HepG2 (cell line): Measurements from ENCODE around the gene CYP4F12. TPM values are rescaled to one million over a fixed set of nuclear protein-coding genes. Genes with fewer than 3 reads are reported as not detected.

ENCODE experiments used
- CBX2 ChIP-seq, 2 experiments: fragments of 200-600 bp in 1 of 2; sonication (generic); formaldehyde crosslinking in 1 of 2; IDR thresholded peaks; 2 replicates each; pipeline versions ENCODE4 v1.7.0 to v1.8.1; 2018 to 2022; ENCODE audit warnings: low read depth in 2 of 2, low read length in 1 of 2, mild to moderate bottlenecking in 1 of 2, missing genetic modification reagents in 1 of 2
- DR1 ChIP-seq: sonication (generic); formaldehyde crosslinking; IDR thresholded peaks from 2 replicates; pipeline ENCODE4 v1.8.0; 2021; ENCODE audit warnings: mild to moderate bottlenecking, missing genetic modification reagents, inconsistent platforms
- ETS1 ChIP-seq: sonication (generic); formaldehyde crosslinking; IDR thresholded peaks from 2 replicates; pipeline ENCODE4 v1.4.0; 2020; ENCODE audit warnings: missing genetic modification reagents
- HOXA5 ChIP-seq: sonication (generic); formaldehyde crosslinking; IDR thresholded peaks from 2 replicates; pipeline ENCODE4 v1.4.0; 2020; ENCODE audit warnings: missing genetic modification reagents
- KDM2A ChIP-seq: sonication (generic); formaldehyde crosslinking; IDR thresholded peaks from 2 replicates; pipeline ENCODE4 v1.4.0; 2020; ENCODE audit warnings: low read depth, missing genetic modification reagents, borderline replicate concordance
- MLXIP ChIP-seq: sonication (generic); formaldehyde crosslinking; IDR thresholded peaks from 2 replicates; pipeline ENCODE4 v1.9.0; 2021; ENCODE audit warnings: missing genetic modification reagents, borderline replicate concordance
- MZF1 ChIP-seq: sonication (generic); formaldehyde crosslinking; IDR thresholded peaks from 2 replicates; pipeline ENCODE4 v1.8.1; 2023; ENCODE audit warnings: mild to moderate bottlenecking, missing genetic modification reagents, borderline replicate concordance
- NFRKB ChIP-seq: fragments of 450-650 bp; IDR thresholded peaks from 2 replicates; pipeline ENCODE4 v1.6.1; 2017
- NR1H2 ChIP-seq: sonication (generic); formaldehyde crosslinking; IDR thresholded peaks from 2 replicates; pipeline ENCODE4 v1.8.1; 2022; ENCODE audit warnings: low read depth, missing genetic modification reagents, borderline replicate concordance
- PRPF4 ChIP-seq: fragments of 200-400 bp; formaldehyde crosslinking; IDR thresholded peaks from 2 replicates; pipeline ENCODE4 v1.6.1; 2016; ENCODE audit warnings: low read length, low read depth; ENCODE audit not compliant: poor library complexity, severe bottlenecking
- SCMH1 ChIP-seq: sonication (generic); formaldehyde crosslinking; IDR thresholded peaks from 2 replicates; pipeline ENCODE4 v1.9.0; 2021; ENCODE audit warnings: missing genetic modification reagents, mild to moderate bottlenecking, borderline replicate concordance
- SMC3 ChIP-seq: IDR thresholded peaks from 2 replicates; pipeline ENCODE4 v1.6.1; 2011; ENCODE audit warnings: low read length, improper control_type of control experiment
- SSRP1 ChIP-seq: IDR thresholded peaks from 2 replicates; pipeline ENCODE4 v1.6.1; 2016; ENCODE audit warnings: control low read depth
- ZFP36 ChIP-seq: fragments of 150-350 bp; IDR thresholded peaks from 2 replicates; pipeline ENCODE4 v1.6.1; 2018; ENCODE audit warnings: borderline replicate concordance, low read length, low read depth; ENCODE audit not compliant: partially characterized antibody
- ZNF260 ChIP-seq: sonication (generic); formaldehyde crosslinking; IDR thresholded peaks from 2 replicates; pipeline ENCODE4 v1.4.0; 2020; ENCODE audit warnings: missing genetic modification reagents, low read depth, mild to moderate bottlenecking, borderline replicate concordance
- ZNF382 ChIP-seq: sonication (generic); formaldehyde crosslinking; IDR thresholded peaks from 2 replicates; pipeline ENCODE4 v1.5.0; 2020; ENCODE audit warnings: missing genetic modification reagents, mild to moderate bottlenecking, borderline replicate concordance
- ZNF546 ChIP-seq: sonication (generic); formaldehyde crosslinking; conservative IDR thresholded peaks from 2 replicates; pipeline ENCODE4 v1.8.1; 2023; ENCODE audit warnings: mild to moderate bottlenecking, missing genetic modification reagents
- ZNF557 ChIP-seq: sonication (generic); formaldehyde crosslinking; IDR thresholded peaks from 2 replicates; pipeline ENCODE4 v1.4.0; 2020; ENCODE audit warnings: missing genetic modification reagents
- ZNF629 ChIP-seq: sonication (generic); formaldehyde crosslinking; conservative IDR thresholded peaks from 2 replicates; pipeline ENCODE4 v1.5.0; 2020; ENCODE audit warnings: missing genetic modification reagents
- ZNF674 ChIP-seq: sonication (generic); formaldehyde crosslinking; IDR thresholded peaks from 2 replicates; pipeline ENCODE4 v1.5.0; 2020; ENCODE audit warnings: low read depth, mild to moderate bottlenecking, missing genetic modification reagents
- ZNF747 ChIP-seq: sonication (generic); formaldehyde crosslinking; IDR thresholded peaks from 2 replicates; pipeline ENCODE4 v1.8.1; 2023; ENCODE audit warnings: missing genetic modification reagents, mild to moderate bottlenecking, borderline replicate concordance
- ZSCAN31 ChIP-seq: sonication (generic); formaldehyde crosslinking; IDR thresholded peaks from 2 replicates; pipeline ENCODE4 v1.5.0; 2020; ENCODE audit warnings: low read depth, mild to moderate bottlenecking, missing genetic modification reagents
- polyA plus RNA-seq, 8 experiments: library from polyadenylated mRNA; depleted of rRNA in 3 of 8; stranded (reverse) in 7 of 8; unstranded in 1 of 8; fragments of >200 nt; fragmentation: Illumina TruSeq in 4 of 8; extraction: Trizol in 4 of 8; gene quantifications; 2 replicates each; pipeline versions ENCODE4 v1.2.1 to v1.2.3, GENCODE V29; 2011 to 2016; ENCODE audit warnings: low read depth in 4 of 8, missing spikeins in 1 of 8, mixed read lengths in 1 of 8; ENCODE audit not compliant: insufficient read depth in 1 of 8
- total RNA-seq, 5 experiments: library from RNA; depleted of rRNA; stranded (reverse); fragments of >200 nt; fragmentation: Illumina TruSeq; extraction: Trizol; gene quantifications; 2 replicates each; pipeline ENCODE4 v1.2.3, GENCODE V29; 2016; ENCODE audit warnings: low read depth in 1 of 5
- TF ChIP-seq, protein P1 (sequence below): sonication (generic); formaldehyde crosslinking; IDR thresholded peaks from 2 replicates; pipeline ENCODE4 v1.4.0; 2020; ENCODE audit warnings: missing genetic modification reagents
- TF ChIP-seq, protein P2 (sequence below): sonication (generic); formaldehyde crosslinking; IDR thresholded peaks from 2 replicates; pipeline ENCODE4 v1.5.1; 2020; ENCODE audit warnings: missing genetic modification reagents, mild to moderate bottlenecking, borderline replicate concordance

Gene CYP4F12
- total and polyA plus RNA-seq, 2 of the 13 experiments (the other 11 are each of a cell fraction or from before 2014, with no cell fraction given), result 29.9 to 30.8 TPM

DNA sequence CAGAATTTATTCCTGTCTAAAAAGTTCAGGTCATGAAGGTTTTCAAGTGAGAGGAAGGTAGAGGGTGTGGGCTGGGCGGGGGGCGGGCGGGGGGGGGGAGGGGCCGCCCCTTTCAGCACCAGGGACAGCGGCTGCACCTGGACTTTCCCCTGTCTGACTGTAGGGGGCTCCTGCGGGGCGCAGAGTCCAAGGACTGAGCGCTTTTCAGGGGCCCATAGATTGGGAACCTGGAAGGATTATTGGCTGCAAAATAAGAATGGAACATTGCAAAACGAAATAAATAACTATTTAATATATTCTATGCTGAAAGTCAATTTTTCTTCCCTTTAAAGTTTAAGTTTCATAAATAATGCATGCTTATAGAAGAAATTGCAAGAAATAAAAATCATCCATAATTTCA lies 41.1 kb upstream of the CYP4F12 start (continued):
- peak; percentile 88 for TF ChIP-seq MLXIP (CRISPR knock-in tag)
- TF ChIP-seq CBX2 (IDR thresholded peaks at IDR 0.05; ENCODE audit: low read depth, low read length), result no peak
- no peak for TF ChIP-seq CBX2 (CRISPR knock-in tag; IDR thresholded peaks at IDR 0.05; ENCODE audit: low read depth)
- TF ChIP-seq SSRP1 (CRISPR knock-in tag), result no peak
- peak; percentile 61; the same call in 1 of the 2 replicates for TF ChIP-seq KDM2A (CRISPR knock-in tag)
- no peak for TF ChIP-seq PRPF4
- peak; percentile 86; the same call in 1 of the 2 replicates for TF ChIP-seq ZNF557
- peak; percentile 58 for TF ChIP-seq SMC3
- TF ChIP-seq HOXA5, result peak; percentile 97
- no peak for TF ChIP-seq ZFP36
- TF ChIP-seq ZNF747 (CRISPR knock-in tag), result no peak
- no peak for TF ChIP-seq DR1 (CRISPR knock-in tag)
- TF ChIP-seq SCMH1 (CRISPR knock-in tag), result no peak
- TF ChIP-seq ZSCAN31 (CRISPR knock-in tag), result no peak
- TF ChIP-seq NR1H2 (CRISPR knock-in tag), result no peak
- TF ChIP-seq, protein P1, sequence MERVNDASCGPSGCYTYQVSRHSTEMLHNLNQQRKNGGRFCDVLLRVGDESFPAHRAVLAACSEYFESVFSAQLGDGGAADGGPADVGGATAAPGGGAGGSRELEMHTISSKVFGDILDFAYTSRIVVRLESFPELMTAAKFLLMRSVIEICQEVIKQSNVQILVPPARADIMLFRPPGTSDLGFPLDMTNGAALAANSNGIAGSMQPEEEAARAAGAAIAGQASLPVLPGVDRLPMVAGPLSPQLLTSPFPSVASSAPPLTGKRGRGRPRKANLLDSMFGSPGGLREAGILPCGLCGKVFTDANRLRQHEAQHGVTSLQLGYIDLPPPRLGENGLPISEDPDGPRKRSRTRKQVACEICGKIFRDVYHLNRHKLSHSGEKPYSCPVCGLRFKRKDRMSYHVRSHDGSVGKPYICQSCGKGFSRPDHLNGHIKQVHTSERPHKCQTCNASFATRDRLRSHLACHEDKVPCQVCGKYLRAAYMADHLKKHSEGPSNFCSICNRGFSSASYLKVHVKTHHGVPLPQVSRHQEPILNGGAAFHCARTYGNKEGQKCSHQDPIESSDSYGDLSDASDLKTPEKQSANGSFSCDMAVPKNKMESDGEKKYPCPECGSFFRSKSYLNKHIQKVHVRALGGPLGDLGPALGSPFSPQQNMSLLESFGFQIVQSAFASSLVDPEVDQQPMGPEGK, result peak; percentile 77
- TF ChIP-seq ETS1 (CRISPR knock-in tag), result no peak
- no peak for TF ChIP-seq NFRKB
- no peak for TF ChIP-seq ZNF674 (CRISPR knock-in tag)
- TF ChIP-seq MZF1 (CRISPR knock-in tag), result no peak
- TF ChIP-seq ZNF382 (CRISPR knock-in tag), result no peak
- TF ChIP-seq, protein P2, sequence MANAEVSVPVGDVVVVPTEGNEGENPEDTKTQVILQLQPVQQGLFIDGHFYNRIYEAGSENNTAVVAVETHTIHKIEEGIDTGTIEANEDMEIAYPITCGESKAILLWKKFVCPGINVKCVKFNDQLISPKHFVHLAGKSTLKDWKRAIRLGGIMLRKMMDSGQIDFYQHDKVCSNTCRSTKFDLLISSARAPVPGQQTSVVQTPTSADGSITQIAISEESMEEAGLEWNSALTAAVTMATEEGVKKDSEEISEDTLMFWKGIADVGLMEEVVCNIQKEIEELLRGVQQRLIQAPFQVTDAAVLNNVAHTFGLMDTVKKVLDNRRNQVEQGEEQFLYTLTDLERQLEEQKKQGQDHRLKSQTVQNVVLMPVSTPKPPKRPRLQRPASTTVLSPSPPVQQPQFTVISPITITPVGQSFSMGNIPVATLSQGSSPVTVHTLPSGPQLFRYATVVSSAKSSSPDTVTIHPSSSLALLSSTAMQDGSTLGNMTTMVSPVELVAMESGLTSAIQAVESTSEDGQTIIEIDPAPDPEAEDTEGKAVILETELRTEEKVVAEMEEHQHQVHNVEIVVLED, result no peak
- TF ChIP-seq ZNF546, result no peak
- TF ChIP-seq ZNF260 (CRISPR knock-in tag), result no peak
- TF ChIP-seq ZNF629, result no peak
